ENCODE measurements around the gene BIRC6.
"Not testable (repeated sequence)": the region's sequence is repeated elsewhere in the genome, so short reads cannot be mapped to it uniquely, and the experiment has no call there.

The BIRC6 gene

GRCh38 chr2:32453242-32454062 lies 96.6 kb downstream of the BIRC6 start:
- FAIRE-seq, result no peak

DNA sequence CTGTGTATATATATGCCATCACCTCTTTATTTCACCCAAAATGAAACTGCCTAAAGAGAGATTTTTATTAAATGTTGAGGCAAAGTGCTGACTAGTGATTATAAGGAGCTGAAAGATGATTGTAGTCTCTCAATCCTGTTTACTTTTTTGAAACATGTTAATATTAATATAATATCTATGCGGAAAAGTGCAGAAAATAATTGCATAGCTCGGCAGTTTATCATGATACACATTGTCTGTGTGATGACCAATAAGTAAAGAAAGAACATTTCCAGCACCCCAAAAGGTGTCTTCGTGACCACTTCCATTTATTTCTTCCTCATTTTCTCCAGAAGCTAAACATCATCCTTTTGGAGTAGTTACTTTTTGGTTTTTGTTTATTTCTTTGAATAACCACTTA lies 99.0 kb downstream of the BIRC6 start:
- no peak for FAIRE-seq

DNA sequence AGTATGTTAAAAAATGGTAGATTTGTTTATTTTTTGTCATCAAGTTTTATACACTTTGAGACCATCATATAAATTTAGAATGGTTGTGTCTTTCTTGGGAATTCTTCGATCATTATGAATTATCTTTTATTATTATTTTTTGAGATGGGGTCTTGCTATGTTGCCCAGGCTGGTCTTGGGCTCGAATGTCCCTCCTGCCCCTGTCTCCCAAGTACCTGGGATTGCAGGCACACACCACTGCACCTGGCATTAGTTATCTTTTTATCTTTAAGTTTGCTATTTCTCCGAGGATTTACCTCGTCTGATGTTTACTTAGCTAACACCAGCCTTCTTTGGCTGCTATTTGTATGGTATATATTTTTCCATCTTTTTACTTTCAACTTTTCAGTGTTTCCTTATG lies 100.0 kb downstream of the BIRC6 start:
- FAIRE-seq, result no peak

GRCh38 chr2:32457814-32458213 lies 101.0 kb downstream of the BIRC6 start:
- no peak for FAIRE-seq

GRCh38 chr2:32460861-32461260 lies 104.0 kb downstream of the BIRC6 start:
- FAIRE-seq, result not testable (repeated sequence)

- no peak for FAIRE-seq
These were observed 106.3 kb downstream of the BIRC6 start for GRCh38 chr2:32463110-32463509.

GRCh38 chr2:32464431-32464830 lies 107.6 kb downstream of the BIRC6 start:
- no peak for FAIRE-seq

GRCh38 chr2:32472605-32473004 lies 115.8 kb downstream of the BIRC6 start:
- no peak for FAIRE-seq

GRCh38 chr2:32474381-32474780 lies 117.6 kb downstream of the BIRC6 start:
- FAIRE-seq, result no peak

DNA sequence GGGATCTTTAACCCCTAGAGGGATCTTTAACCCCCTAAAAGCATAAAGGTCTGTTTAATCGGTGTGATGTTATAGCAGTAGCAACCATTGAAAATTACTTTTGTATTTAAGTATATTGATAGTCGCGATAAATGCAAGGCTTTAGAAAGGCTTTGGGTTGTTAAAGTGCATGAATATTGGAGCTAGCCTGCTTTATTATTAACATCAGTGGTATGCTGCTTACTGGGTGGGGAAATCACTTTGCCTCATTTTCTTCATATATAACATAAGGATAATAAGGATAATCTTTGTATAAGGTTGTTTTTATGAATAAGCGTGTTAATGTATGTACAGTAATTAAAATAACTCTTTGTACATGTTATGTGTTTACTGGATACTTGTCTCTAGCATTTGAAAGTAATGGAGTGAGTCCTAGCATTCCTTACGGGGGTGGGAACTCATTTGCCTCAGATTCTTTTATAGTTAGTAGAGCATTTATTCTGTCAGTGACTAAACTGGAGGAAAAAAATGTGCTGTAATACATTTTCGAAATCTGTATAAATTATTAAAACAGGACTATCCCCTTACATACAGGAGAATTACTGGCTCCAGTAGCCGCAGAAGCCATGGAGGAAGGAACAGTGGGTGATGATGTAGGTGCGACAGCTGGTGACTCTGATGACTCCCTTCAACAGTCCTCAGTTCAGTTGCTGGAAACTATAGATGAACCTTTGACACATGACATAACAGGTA lies 122.2 kb downstream of the BIRC6 start:
- FAIRE-seq, result no peak

- FAIRE-seq, result no peak
These were observed 123.2 kb downstream of the BIRC6 start for GRCh38 chr2:32479993-32480392.

DNA sequence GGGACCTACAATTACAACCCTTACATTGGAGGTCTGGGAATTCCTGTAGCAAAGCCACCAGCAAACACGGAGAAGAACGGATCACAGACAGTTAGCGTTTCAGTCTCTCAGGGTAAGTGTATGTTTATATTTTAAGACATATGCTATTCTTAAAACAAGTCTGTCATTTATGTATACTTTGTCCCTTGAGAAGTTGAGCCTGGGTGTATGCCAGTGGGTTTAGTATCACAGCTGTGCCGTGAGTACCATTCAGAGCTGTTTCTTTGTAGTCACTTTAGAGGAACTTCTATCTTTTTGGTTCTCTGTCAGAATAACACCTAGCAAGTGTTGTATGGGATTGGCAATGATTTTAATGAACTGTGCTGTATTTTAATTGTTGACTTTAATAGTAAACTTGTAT lies 125.6 kb downstream of the BIRC6 start:
- FAIRE-seq, result no peak

GRCh38 chr2:32484937-32485336 lies 128.1 kb downstream of the BIRC6 start:
- FAIRE-seq, result no peak

DNA sequence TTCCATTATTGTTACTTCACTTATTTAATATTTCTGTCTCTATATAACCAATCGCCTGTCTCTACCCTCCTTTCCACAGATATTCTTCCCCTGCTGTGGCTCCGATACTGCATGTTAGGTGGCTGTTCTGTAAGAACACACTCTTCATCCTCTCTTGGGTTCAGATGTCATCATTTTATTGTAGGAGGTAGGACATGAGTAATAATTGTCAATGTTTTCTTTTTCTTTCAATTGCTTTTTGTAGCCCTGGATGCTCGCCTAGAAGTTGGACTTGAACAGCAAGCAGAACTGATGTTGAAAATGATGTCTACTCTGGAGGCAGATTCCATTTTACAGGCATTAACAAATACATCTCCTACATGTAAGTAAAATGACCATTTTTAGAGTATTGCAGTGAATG lies 128.6 kb downstream of the BIRC6 start:
- FAIRE-seq, result no peak

DNA sequence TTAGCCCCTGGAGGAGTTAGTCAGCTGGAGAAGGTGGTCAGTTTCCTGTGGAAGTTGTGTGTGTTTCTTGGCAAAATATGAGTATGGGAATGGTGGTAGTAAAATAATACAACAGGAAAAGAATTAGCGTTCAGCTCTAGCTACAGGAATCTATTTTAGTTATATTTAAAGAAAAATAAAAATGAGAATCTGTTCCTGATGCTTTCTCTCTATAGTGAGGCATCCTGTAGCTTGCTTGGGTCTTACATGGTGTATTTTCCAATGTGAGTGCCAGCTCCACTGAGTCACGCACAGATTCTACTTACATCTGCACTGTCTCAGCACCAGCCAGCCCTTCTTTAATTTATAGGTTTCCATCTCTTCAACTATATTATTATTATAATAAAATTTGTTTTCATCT lies 132.2 kb downstream of the BIRC6 start:
- no peak for FAIRE-seq

DNA sequence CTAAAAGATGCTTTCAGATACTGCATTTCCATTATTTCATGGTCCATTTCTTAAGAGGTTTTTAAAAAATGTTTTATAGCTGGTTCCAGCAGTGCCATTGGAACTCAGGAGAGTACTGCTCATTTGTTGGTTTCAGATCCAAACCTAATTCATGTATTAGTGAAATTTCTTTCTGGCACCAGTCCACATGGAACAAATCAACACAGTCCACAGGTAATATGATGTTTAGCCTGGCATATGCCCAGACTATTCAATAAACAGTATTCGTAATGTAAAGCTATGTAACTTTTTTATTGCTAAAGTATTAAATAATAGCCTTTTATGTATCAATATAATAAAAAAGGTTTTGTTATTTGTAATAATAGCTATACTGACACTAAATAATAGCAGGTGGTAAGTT lies 134.5 kb downstream of the BIRC6 start:
- FAIRE-seq, result no peak

DNA sequence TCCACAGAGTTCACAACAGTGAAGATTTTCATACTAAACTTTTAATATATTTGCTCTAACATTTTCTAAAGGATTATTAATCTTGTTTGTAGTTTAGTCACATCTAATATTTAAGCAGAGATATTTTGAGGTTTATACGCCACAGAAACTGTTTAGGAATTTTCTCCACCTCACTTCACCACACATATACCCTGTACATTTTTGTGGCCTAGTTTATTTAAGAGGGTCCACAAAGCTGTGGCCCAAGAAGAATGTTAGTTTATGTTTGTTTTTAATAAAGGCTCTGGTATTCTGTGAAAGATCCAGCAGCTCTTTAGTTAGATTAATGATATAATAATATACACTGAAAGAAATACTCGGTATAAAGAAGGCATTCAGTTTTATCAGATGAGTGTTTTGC lies 138.3 kb downstream of the BIRC6 start:
- no peak for FAIRE-seq

DNA sequence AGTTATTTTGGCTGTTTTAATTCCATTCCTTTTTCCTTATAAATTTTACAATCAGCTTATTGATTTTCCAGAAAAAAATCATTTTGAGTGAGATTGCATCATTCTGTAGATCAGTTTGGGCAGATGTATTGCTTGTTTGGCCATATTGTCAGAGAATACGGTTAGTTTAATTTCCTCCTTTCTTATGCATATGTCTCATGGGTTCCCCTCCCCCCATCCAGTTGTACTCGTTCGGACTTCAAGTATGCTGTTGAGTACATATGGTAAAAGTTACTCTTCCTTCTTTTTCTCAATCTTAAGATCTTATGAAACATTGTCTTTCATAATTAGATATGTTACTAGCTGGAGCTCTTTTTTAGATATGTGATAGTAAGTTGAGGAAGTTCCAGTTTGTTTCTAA lies 139.8 kb downstream of the BIRC6 start:
- FAIRE-seq, result no peak

DNA sequence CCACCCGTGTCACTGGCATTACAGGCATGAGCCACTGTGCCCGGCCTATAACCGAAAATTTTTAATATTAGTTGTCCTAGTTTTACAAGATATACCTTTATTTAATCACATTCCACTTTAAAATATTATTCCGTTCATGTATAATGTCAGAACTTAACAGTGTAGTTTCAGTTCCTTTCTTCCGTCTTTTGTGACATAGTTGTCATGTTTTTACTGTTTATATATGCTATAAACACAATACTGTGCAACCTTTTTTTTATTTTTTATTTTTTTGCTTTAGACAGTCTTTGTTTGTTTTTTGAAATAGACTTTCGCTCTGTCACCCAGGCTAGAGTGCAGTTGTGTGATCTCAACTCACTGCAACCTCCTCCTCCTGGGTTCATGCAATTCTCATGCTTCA lies 141.5 kb downstream of the BIRC6 start:
- no peak for FAIRE-seq

GRCh38 chr2:32502941-32503340 lies 146.1 kb downstream of the BIRC6 start:
- FAIRE-seq, result no peak

DNA sequence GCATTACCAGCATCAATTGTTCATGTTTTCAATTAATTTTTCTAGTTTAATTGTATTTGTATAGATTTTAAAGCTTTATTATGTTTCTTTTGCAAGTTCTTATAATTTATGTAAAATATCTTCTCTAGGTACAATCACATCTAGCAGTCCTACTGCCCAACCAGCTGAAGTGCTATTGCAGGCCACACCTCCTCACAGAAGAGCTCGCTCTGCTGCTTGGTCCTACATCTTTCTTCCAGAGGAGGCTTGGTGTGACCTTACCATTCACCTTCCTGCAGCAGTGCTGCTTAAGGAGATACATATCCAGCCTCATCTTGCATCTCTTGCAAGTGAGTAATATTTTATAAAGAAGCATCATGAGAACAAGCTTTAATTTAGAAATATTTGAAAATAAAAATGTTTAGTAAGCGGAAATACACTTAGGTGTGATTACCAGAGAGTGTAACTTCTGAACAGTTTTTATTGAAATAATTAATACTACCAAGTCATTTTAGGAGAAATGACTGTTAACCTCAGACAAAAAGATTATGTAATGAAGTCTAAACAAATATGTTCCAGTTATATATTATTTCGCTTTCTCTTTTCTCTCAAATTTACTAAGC lies 148.2 kb downstream of the BIRC6 start:
- no peak for FAIRE-seq

- no peak for FAIRE-seq
These were observed 149.6 kb downstream of the BIRC6 start for GRCh38 chr2:32506446-32506845.

GRCh38 chr2:32514946-32515345 lies 158.1 kb downstream of the BIRC6 start:
- FAIRE-seq, result no peak

DNA sequence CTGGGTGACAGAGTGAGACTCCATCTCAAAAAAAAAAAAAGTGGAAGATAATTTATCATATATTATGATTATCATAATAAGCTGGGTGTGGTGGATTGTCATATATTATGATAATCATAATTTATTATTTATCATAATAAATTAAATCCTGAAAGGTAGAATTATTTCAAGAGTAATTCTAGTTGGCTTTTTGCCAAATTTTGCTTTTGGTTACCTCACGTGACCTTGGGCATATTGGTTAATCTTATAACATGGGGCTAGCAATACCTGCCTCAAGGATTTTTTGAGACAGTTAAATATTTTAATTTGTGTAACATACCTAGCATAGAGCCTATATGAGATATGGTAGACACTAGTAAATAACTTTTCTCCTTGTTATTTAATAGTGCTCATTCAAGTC lies 159.7 kb downstream of the BIRC6 start:
- FAIRE-seq, result no peak

Data from endometrium (tissue), 2 donors.